ENCODE results near the gene RPUSD1.

RPUSD1 gene

GRCh38 chr16:799948-800833, 12.0 kb upstream of the RPUSD1 start, which contains the start of gene GNG13 (continued):
- TF ChIP-seq, protein P1, sequence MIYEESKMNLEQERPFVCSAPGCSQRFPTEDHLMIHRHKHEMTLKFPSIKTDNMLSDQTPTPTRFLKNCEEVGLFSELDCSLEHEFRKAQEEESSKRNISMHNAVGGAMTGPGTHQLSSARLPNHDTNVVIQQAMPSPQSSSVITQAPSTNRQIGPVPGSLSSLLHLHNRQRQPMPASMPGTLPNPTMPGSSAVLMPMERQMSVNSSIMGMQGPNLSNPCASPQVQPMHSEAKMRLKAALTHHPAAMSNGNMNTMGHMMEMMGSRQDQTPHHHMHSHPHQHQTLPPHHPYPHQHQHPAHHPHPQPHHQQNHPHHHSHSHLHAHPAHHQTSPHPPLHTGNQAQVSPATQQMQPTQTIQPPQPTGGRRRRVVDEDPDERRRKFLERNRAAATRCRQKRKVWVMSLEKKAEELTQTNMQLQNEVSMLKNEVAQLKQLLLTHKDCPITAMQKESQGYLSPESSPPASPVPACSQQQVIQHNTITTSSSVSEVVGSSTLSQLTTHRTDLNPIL (CRISPR knock-in tag; IDR thresholded peaks at IDR 0.05; ENCODE audit: low read depth) = no peak
- no peak for TF ChIP-seq SNAI2 (CRISPR knock-in tag; IDR thresholded peaks at IDR 0.05)

- TF ChIP-seq TCF4 (CRISPR knock-in tag; IDR thresholded peaks at IDR 0.05; ENCODE audit: borderline replicate concordance) (no peak), ZC3H10 (CRISPR knock-in tag; IDR thresholded peaks at IDR 0.05) (no peak), CSDC2 (CRISPR knock-in tag; IDR thresholded peaks at IDR 0.05) (no peak)
- TF ChIP-seq, protein P2, sequence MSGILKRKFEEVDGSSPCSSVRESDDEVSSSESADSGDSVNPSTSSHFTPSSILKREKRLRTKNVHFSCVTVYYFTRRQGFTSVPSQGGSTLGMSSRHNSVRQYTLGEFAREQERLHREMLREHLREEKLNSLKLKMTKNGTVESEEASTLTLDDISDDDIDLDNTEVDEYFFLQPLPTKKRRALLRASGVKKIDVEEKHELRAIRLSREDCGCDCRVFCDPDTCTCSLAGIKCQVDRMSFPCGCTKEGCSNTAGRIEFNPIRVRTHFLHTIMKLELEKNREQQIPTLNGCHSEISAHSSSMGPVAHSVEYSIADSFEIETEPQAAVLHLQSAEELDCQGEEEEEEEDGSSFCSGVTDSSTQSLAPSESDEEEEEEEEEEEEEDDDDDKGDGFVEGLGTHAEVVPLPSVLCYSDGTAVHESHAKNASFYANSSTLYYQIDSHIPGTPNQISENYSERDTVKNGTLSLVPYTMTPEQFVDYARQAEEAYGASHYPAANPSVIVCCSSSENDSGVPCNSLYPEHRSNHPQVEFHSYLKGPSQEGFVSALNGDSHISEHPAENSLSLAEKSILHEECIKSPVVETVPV (CRISPR knock-in tag; IDR thresholded peaks at IDR 0.05) = no peak
Measured at GRCh38 chr16:799111-799947, 11.1 kb upstream of the RPUSD1 start.

DNA sequence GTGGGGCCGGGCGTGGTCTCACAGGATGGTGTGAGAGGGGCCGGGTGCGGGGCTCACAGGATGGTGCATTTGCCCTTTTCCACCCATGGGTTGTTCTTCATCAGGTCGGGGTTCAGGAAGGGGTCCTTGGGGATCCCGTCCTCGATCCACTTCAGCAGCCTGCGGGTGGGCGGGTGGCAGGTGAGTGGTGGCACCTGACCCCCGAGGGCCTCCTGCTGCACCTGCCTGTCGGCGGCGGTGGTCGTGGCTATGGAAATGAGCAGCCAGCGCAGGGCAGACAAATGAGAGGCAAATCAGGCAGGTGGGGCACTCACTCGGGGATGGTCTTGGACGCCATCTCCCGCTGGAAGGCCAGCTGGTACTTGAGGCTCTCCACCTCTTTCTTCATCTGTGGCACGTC, 10.5 kb upstream of the RPUSD1 start:
- ATAC-seq = no peak
- TF ChIP-seq ZC3H10 (CRISPR knock-in tag; IDR thresholded peaks at IDR 0.05) (no peak), ZFP3 (CRISPR knock-in tag; IDR thresholded peaks at IDR 0.05) (no peak), ZFP30 (CRISPR knock-in tag; IDR thresholded peaks at IDR 0.05) (no peak), SNAI2 (CRISPR knock-in tag; IDR thresholded peaks at IDR 0.05) (no peak), ESRRG (CRISPR knock-in tag; IDR thresholded peaks at IDR 0.05) (no peak), PATZ1 (CRISPR knock-in tag; IDR thresholded peaks at IDR 0.05; ENCODE audit: borderline replicate concordance) (no peak), OSR1 (CRISPR knock-in tag; IDR thresholded peaks at IDR 0.05) (no peak), ZNF565 (CRISPR knock-in tag; conservative IDR thresholded peaks at IDR 0.05; ENCODE audit: low read depth) (no peak), ARNTL (CRISPR knock-in tag; IDR thresholded peaks at IDR 0.05; ENCODE audit: borderline replicate concordance, low read depth) (no peak), BACH2 (CRISPR knock-in tag; IDR thresholded peaks at IDR 0.05; ENCODE audit: borderline replicate concordance) (no peak), TCF4 (CRISPR knock-in tag; IDR thresholded peaks at IDR 0.05; ENCODE audit: borderline replicate concordance) (no peak), PPARA (CRISPR knock-in tag; IDR thresholded peaks at IDR 0.05; ENCODE audit: borderline replicate concordance) (no peak), RARB (CRISPR knock-in tag; IDR thresholded peaks at IDR 0.05) (no peak), ISL1 (CRISPR knock-in tag; IDR thresholded peaks at IDR 0.05) (no peak), ZNF70 (CRISPR knock-in tag; IDR thresholded peaks at IDR 0.05) (no peak), GLIS3 (CRISPR knock-in tag; IDR thresholded peaks at IDR 0.05) (no peak)
- TF ChIP-seq, protein P2 (CRISPR knock-in tag; IDR thresholded peaks at IDR 0.05) = no peak
- TF ChIP-seq, protein P1 (CRISPR knock-in tag; IDR thresholded peaks at IDR 0.05; ENCODE audit: low read depth) = no peak
- TF ChIP-seq, protein P3, sequence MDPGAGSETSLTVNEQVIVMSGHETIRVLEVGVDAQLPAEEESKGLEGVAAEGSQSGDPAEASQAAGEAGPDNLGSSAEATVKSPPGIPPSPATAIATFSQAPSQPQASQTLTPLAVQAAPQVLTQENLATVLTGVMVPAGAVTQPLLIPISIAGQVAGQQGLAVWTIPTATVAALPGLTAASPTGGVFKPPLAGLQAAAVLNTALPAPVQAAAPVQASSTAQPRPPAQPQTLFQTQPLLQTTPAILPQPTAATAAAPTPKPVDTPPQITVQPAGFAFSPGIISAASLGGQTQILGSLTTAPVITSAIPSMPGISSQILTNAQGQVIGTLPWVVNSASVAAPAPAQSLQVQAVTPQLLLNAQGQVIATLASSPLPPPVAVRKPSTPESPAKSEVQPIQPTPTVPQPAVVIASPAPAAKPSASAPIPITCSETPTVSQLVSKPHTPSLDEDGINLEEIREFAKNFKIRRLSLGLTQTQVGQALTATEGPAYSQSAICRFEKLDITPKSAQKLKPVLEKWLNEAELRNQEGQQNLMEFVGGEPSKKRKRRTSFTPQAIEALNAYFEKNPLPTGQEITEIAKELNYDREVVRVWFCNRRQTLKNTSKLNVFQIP (CRISPR knock-in tag; IDR thresholded peaks at IDR 0.05; ENCODE audit: borderline replicate concordance, low read depth) = no peak
- TF ChIP-seq, protein P4, sequence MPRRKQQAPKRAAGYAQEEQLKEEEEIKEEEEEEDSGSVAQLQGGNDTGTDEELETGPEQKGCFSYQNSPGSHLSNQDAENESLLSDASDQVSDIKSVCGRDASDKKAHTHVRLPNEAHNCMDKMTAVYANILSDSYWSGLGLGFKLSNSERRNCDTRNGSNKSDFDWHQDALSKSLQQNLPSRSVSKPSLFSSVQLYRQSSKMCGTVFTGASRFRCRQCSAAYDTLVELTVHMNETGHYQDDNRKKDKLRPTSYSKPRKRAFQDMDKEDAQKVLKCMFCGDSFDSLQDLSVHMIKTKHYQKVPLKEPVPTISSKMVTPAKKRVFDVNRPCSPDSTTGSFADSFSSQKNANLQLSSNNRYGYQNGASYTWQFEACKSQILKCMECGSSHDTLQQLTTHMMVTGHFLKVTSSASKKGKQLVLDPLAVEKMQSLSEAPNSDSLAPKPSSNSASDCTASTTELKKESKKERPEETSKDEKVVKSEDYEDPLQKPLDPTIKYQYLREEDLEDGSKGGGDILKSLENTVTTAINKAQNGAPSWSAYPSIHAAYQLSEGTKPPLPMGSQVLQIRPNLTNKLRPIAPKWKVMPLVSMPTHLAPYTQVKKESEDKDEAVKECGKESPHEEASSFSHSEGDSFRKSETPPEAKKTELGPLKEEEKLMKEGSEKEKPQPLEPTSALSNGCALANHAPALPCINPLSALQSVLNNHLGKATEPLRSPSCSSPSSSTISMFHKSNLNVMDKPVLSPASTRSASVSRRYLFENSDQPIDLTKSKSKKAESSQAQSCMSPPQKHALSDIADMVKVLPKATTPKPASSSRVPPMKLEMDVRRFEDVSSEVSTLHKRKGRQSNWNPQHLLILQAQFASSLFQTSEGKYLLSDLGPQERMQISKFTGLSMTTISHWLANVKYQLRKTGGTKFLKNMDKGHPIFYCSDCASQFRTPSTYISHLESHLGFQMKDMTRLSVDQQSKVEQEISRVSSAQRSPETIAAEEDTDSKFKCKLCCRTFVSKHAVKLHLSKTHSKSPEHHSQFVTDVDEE (CRISPR knock-in tag; IDR thresholded peaks at IDR 0.05) = no peak

More at GRCh38 chr16:799111-799947, 11.1 kb upstream of the RPUSD1 start:
- no peak for ATAC-seq

All from SK-N-SH treated with all-trans-retinoic acid at 6 μM for 48 hours (cell line).